GM11168 (cell line): Measurements from ENCODE around the gene SPHK1.

Source experiments
- in situ Hi-C: fragments of 300-500 bp; cut with MboI; formaldehyde crosslinking; loops from one replicate; pipeline ENCODE4 v1.12.0; 2022; ENCODE audit warnings: low sequenced_read_pairs; ENCODE audit not compliant: unreplicated experiment

The SPHK1 gene

DNA sequence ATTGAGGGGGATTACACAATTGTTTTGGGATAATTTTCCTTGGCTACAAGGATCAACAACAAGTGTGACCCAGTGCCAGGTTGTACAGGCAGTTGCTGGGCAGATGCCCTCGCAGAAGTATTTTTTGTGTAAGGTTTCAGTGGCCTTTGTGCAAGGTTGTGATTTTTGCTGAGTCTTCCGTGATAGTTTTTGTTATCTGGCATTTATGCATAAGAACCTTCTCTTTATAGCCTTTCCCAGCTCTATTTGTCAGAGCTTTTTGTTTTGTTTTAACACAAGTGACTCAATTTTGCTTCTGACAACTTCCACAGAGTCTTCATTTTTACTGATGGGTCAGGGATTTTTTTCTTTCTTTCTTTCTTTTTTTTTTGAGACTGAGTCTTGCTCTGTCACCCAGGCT lies 23.9 kb upstream of the SPHK1 start:
- in situ Hi-C loops: no loop called here

DNA sequence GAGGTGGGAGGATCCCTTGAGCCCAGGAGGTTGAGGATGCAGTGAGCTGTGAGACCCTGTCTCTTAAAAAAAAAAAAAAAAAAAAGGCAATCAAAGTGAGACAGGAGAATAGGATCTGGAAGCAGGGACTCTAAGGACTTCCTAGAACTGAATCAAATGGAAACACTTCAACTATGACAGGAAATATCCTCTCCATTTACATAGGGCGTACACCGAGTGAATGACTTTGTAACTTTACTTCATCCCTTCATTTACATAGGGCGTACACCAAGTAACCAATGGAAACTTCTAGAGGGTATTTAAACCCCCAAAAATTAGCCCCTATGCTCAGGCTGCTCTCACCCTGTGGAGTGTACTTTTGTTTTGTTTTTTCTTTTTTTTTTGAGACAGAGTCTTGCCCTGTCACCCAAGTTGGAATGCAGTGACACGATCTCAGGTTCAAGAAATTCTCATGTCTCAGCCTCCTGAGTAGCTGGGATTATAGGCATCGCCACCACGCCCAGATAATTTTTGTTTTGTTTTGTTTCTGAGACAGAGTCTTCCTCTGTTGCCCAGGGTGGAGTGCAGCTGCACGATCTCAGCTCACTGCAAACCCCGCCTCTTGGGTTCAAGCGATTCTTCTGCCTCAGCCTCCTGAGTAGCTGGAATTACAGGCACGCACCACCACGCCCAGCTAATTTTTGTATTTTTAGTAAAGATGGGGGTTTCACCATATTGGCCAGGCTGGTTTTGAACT lies 21.1 kb upstream of the SPHK1 start:
- in situ Hi-C loops: no loop called here

DNA sequence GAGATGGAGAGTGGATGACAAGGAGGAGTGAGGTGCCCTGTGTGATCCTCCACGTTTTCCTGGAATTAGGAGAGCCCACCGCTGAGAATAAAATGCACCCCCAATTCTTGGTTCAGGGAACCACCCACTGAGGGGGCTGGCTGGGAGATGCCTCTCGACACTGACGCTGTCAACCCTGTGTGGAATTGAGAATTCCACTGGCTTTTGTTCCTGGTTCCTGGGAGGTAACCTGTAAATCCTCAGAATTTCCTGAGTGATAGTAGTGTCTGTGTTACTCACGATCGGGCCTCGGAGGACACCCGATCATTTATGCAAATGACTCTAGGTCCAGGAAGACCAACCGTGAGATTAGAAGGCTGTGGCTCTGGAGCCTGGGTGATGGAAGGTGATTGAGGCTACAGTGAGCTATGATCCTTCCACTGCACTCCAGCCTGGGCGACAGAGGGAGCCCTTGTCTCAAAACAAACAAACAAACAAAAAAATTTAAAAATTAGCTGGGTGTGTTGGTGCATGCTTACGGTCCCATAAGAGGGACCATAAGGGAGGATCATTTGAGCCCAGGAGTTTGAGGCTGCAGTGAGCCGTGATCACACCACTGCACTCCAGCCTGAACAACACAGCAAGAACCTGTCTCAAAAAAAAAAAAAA lies 19.0 kb upstream of the SPHK1 start:
- in situ Hi-C loops: no loop called here

DNA sequence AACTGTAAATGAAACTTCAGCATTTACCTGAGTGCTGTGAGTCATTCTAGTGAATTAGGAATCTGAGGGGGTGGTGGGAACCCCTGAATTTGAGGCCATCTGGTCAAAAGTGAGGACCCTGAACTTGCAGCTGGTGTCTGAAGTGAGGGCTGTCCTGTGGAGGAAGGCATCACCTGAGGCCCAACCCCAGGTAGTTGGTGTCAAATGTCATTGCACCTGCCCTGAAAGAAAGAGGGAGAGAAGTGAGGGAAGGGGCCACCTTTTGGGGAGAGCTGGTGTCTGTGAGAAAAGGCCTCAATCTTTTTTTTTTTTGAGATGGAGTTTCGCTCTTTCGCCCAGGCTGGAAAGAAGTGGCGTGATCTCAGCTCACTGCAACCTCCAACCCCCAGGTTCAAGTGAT lies 18.2 kb upstream of the SPHK1 start:
- in situ Hi-C loops: no loop called here

- in situ Hi-C loops: no loop called here
Measured at GRCh38 chr17:76367642-76368041, 16.8 kb upstream of the SPHK1 start.

DNA sequence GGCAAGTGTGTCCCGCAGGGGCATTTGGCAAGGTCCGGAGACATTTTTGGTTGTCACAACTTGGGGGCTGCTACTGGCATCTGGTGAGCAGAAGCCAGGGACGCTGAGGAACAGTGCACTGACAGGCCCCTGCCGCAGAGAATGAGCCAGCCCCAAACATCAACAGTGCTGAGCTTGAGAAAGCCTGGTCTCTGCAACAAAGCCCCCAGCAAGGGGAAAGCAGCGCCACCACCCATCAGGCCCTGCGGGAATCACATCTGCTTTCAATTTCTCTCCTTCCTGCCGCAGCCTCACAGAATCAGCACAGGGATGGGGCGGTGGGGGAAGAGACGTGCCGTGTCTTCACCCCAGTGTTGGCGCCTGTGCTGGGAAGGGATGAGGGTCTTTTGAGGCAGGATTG lies 15.9 kb upstream of the SPHK1 start:
- in situ Hi-C loops: no loop called here

GRCh38 chr17:76369379-76369778 lies 15.0 kb upstream of the SPHK1 start:
- in situ Hi-C loops: no loop called here

- in situ Hi-C loops: no loop called here
Measured at GRCh38 chr17:76369804-76370203, 14.6 kb upstream of the SPHK1 start.

DNA sequence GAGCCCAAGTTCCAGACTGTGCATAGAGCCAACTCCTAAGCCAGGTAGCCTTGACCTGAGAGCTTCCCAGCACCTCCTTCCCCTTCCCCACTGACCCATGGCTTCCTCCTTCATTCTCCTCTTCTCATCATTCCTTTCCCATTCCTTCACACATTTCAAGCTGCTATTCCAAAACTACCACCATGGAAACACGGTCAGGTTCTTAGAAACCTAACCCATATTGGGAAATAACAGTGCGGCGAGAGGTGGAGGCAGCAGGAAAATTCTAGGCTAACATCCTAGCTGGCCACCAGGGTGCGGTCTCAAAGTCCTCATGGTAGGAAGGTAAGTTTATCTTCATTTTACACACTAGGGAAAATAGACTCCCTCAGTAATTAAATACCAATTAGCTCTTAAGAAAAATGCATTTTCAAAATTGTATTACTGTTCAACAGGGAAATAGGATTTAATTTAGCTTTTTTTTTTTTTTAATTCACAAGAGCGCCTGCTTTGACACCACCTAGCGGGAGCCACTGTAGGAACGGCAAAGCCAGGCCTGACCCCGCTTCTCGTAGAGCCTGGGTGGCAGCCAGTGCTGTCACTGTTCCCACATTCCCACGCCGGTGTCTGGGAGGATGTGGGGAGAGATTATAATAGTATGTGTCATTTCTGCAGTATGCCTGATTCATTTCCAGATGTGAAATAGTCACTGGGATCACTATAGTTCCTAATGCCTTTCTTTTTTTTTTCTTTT lies 14.0 kb upstream of the SPHK1 start:
- in situ Hi-C loops: no loop called here

DNA sequence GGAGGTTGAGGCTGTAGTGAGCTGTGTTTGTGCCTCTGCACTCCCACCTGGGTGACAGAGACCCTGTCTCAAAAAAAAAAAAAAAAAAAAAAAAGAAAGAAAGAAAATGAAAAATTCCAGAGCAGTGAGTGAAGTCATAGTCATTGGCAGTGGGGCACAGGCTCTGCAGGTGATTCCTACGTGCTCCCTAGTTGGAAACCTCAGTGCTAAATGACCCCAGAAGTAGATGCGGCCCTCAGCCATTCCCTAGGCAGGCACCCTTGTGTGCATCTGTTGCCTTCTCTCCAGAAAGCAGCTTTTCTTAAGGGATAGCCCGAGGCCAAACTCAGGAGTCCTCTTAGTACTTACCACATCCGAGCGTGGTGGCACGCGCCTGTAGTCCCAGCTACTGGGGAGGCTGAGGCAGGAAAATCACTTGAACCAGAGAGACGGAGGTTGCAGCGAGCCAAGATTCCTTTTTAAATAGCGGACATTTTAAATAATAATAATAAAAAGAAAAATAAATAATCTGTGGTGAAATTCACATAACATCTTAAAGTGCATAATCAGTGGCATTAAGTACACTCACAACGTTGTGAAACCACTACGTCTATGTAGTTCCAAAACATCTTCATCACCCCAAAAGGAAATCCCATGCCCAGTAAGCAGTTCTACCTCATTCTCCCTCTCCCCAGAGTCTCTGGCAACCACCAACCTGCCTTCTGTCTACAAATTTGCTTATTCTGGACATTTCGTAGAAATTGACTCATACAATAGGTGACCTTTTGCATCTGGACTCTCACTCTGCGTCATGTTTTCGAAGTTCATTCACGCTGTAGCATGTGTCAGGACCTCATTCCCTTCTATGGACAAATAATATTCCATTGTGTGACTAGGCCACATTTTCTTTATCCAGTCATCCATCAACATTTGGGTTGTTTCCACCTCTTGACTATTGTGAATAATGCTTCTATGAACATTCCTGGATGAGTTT lies 12.5 kb upstream of the SPHK1 start:
- in situ Hi-C loops: no loop called here

GRCh38 chr17:76376318-76377133 lies 7.9 kb upstream of the SPHK1 start:
- in situ Hi-C loops: no loop called here

GRCh38 chr17:76378548-76379274 lies 5.7 kb upstream of the SPHK1 start:
- in situ Hi-C loops: no loop called here

DNA sequence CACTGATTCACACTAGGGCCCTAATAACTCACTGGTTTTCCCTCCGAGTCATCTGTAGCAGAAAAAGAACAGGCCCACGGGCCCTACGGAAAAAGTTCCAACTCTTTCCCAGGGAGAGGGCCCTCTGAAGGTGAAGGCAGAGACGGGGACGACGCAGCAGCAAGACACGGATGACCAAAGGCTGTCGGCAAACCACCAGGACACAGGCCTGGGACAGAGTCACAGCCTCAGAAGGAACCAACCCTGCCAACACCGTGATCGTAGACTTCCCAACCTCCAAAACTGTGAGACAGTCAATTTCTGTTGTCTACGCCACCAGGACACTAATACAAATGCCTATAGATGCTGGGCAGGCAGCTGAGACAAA lies 5.2 kb upstream of the SPHK1 start:
- in situ Hi-C loops: no loop called here

DNA sequence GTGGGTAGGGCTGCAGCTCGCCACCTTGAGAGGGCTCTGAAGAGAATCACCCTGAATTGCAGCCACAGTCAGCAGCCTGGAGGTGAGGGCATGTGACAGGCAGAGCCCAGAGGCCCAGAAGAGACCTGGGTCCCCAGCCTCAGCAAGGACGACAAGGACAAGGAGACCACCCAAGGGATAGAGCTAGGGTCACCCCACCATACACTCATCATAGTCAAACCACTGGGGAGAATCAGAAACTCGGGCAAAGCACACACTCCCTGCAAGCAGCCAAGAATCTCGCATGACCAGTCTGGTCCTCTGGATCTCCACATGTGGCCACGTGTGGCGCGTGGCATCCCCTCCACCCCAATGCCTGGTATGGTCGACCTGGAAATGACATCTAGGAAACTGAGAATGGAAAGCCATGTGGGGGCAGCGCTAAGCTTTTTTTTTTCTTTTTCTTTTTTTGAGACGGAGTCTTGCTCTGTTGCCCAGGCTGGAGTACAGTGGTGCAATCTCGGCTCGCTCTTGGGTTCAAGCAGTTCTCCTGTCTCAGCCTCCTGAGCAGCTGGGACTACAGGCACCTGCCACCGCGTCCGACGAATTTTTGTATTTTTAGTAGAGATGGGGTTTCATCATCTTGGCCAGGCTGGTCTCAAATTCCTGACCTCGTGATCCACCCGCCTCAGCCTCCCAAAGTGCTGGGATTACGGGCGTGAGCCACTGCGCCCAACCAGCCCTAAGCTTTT lies 4.6 kb upstream of the SPHK1 start:
- in situ Hi-C loops: no loop called here

DNA sequence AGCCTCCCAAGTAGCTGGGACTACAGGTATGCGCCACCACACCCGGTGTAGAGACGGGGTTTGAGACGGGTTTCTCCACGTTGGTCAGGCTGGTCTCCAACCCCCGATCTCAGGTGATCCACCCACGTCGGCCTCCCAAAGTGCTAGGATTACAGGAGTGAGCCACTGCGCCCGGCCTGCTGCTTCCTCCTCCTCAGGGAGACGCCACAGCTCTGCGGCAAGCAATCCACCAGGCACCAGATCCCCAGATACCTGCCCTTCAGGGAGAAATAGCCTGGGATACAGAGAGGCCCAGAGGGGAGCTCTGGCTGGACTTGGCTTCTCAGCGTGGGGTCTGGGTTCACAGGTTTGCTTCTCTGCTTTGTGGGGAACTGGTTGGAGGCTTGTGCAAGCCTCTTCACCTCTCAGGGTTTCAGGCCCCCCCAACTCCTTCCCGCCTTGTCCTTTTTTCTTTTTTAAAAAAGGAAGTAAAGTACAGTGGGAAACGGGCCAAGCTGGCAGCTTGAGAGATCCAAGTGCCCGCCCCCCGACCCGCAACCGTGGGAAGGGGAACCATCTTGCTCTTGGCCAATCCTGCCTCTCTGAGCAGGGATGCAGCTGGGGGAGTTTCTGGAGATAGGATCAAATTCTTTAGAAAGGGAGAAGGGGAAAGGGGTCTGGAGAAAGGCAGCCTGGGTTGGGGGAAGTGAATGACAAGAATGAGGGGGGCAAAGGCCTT lies 2.6 kb upstream of the SPHK1 start:
- in situ Hi-C loops: no loop called here

DNA sequence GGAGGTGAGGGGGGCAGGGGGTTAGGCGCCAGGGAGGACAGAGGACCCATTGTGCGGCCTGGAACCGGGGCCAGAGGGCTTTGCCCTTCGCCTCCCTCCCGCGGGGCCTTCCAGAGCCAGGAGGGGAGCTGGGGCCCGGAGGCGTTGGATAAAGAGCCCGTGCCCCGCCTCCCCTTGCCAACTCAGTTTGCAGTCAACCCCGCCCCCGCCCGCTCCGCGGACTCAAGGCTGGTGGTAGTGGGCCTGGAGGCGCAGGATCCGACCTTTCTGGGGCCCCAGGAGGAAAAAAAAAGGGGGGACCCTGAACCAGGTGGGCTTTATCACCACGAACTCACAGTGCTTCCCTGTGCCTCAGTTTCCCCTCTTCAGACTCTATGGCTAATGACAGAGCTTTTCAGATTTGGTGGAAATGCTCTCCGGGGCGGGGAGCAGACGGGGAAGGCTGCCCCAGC lies 2.0 kb upstream of the SPHK1 start:
- in situ Hi-C loops: no loop called here

DNA sequence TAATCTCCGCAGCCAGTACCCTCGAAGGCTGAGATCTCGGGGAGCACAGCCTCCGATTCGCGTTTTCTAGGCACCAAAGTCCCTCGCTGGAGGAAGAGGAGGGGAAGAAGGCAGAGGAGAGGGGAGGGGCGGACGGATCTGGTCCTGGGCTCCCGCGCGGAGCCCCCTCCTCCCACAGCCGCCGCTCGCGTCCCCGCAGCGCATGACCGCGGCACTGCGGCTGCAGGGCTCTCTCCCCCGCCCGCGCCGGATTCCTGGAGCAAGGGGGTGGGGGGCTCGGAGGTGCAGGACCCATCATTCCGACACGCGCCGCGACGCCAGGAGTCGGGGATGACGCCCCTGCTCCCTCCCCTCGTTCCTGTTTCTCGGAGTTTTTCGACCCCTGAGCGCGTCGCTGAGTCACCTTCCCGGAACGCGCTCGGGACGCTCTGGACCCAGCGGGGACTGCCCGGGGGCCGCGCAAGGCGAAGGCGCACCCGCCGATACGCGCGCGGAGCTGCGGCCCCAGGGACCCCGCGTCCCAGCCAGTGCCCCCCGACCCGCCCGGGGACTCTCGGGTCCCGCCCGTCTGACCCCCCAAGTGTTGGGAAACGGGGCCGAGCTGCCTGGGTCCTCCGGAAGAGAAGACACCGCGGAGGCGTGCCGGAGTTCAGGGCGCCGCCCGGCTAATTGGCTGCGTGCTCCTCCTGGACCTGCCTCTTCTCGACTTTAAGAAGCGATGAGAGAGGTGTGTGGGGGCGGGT lies 1.4 kb upstream of the SPHK1 start:
- in situ Hi-C loops: no loop called here
